Stimulated activated naive CD4-positive, alpha-beta T cell (primary cell): ENCODE data around the gene FCF1.

Experiments
- DNase-seq, 6 experiments: peaks; one replicate each; lab custom pipeline; 2025; lab: John Stamatoyannopoulos, UW

FCF1 gene

GRCh38 chr14:74712499-74713394 is at the start of gene FCF1, which contains the start of gene AREL1:
Gene FCF1 (plus strand): TSS chr14:74713144. CDS start chr14:74713198, 54 bp downstream.
Gene AREL1 (minus strand): TSS chr14:74713080. CDS start chr14:74685615, 27,465 bp downstream.
- no peak for DNase-seq

- DNase-seq: no peak
Observed at GRCh38 chr14:74663884-74664283, 49.1 kb upstream of the FCF1 start.

- DNase-seq: no peak
Observed at GRCh38 chr14:74664717-74665116, 48.2 kb upstream of the FCF1 start.

GRCh38 chr14:74667758-74668157 is 45.2 kb upstream of the FCF1 start:
- no peak for DNase-seq

- DNase-seq: no peak
Observed at GRCh38 chr14:74669256-74669655, 43.7 kb upstream of the FCF1 start.

GRCh38 chr14:74669846-74670245 is 43.1 kb upstream of the FCF1 start:
- DNase-seq: no peak

GRCh38 chr14:74670726-74671411 is 42.1 kb upstream of the FCF1 start:
- DNase-seq: no peak

- no peak for DNase-seq
Observed at GRCh38 chr14:74671789-74672188, 41.2 kb upstream of the FCF1 start.

GRCh38 chr14:74673768-74674167 is 39.2 kb upstream of the FCF1 start:
- DNase-seq: no peak

- no peak for DNase-seq
Observed at GRCh38 chr14:74675219-74675618, 37.7 kb upstream of the FCF1 start.

GRCh38 chr14:74682169-74682952 is 30.6 kb upstream of the FCF1 start:
- DNase-seq: no peak

GRCh38 chr14:74683406-74683805 is 29.5 kb upstream of the FCF1 start:
- DNase-seq: peak in 1 of 6 experiments; percentile 1

- DNase-seq: peak in 2 of 6 experiments; percentile 14 to 18
Observed at GRCh38 chr14:74684434-74684833, 28.5 kb upstream of the FCF1 start.

- DNase-seq: no peak
Observed at GRCh38 chr14:74685056-74685455, 27.9 kb upstream of the FCF1 start.

GRCh38 chr14:74685921-74686678 is 26.8 kb upstream of the FCF1 start:
- no peak for DNase-seq

- no peak for DNase-seq
Observed at GRCh38 chr14:74691456-74691855, 21.5 kb upstream of the FCF1 start.

- no peak for DNase-seq
Observed at GRCh38 chr14:74693191-74693590, 19.8 kb upstream of the FCF1 start.

- DNase-seq: no peak
Observed at GRCh38 chr14:74695406-74695805, 17.5 kb upstream of the FCF1 start.

- DNase-seq: no peak
Observed at GRCh38 chr14:74697011-74697410, 15.9 kb upstream of the FCF1 start.

GRCh38 chr14:74697543-74697942 is 15.4 kb upstream of the FCF1 start:
- DNase-seq: no peak

- no peak for DNase-seq
Observed at GRCh38 chr14:74697976-74698375, 15.0 kb upstream of the FCF1 start.

GRCh38 chr14:74698465-74698864 is 14.5 kb upstream of the FCF1 start:
- no peak for DNase-seq
